B cell (primary cell): ENCODE results near the gene RALGAPA2. TPM values are rescaled to one million over a fixed set of nuclear protein-coding genes. Genes with fewer than 3 reads are reported as not detected.

Experiments
- ATAC-seq: fragments of 200-7000 bp; cut with Tn5 transposase; one replicate; pipeline ENCODE4 v1.10.0; 2021; ENCODE audit warnings: low read depth, mild to moderate bottlenecking, moderate number of reproducible peaks, moderate library complexity
- CTCF ChIA-PET: fragments of 350-600 bp; sonication (Branson Sonifier 250); formaldehyde crosslinking; loops from one replicate; lab custom pipeline; 2021; ENCODE audit warnings: antibody characterized with exemption, inconsistent platforms; lab: Charles Lee
- POLR2A ChIA-PET: fragments of 350-600 bp; sonication (Branson Sonifier 250); formaldehyde crosslinking; loops from one replicate; lab custom pipeline; 2021; ENCODE audit warnings: antibody characterized with exemption; lab: Charles Lee
- DNase-seq: peaks from one replicate; pipeline ENCODE4 v3.0.0; 2013
- H2AFZ ChIP-seq: 2 replicates; pipeline ENCODE4 v1.6.1; 2012; ENCODE audit warnings: mild to moderate bottlenecking, low read depth, low read length; ENCODE audit not compliant: insufficient read depth, poor library complexity, severe bottlenecking
- H3K27ac ChIP-seq, 2 donors: 1 replicate in 1 of 2; 2 replicates in 1 of 2; pipeline ENCODE4 v1.5.1; 2012 to 2013; ENCODE audit warnings: low read length in 2 of 2, mild to moderate bottlenecking in 2 of 2, moderate library complexity in 1 of 2
- H3K27me3 ChIP-seq, 4 experiments: fragments of 200-600 bp in 1 of 4; sonication (generic) in 1 of 4; replicated peaks in 1 of 4; 1 replicate in 2 of 4; 2 replicates in 2 of 4; pipeline versions ENCODE4 v1.6.1 to v1.7.0; 2013 to 2016; ENCODE audit warnings: low read length in 3 of 4, mild to moderate bottlenecking in 2 of 4, mixed read lengths in 1 of 4, moderate library complexity in 1 of 4; ENCODE audit not compliant: insufficient read depth in 4 of 4, control insufficient read depth in 3 of 4; ENCODE audit errors: control extremely low read depth in 1 of 4
- H3K36me3 ChIP-seq, 2 experiments: replicated peaks in 1 of 2; 1 replicate in 1 of 2; 2 replicates in 1 of 2; pipeline versions ENCODE4 v1.6.1 to v1.7.1; 2013; ENCODE audit warnings: low read length in 1 of 2; ENCODE audit not compliant: insufficient read depth in 2 of 2, control insufficient read depth in 1 of 2; ENCODE audit errors: control extremely low read depth in 1 of 2, extremely low read depth in 1 of 2
- H3K4me1 ChIP-seq, 2 donors: fragments of 200-600 bp in 1 of 2; sonication (generic) in 1 of 2; 1 replicate in 1 of 2; 2 replicates in 1 of 2; pipeline versions ENCODE4 v1.5.1 to v1.6.1; 2013 to 2017; ENCODE audit warnings: low read length in 2 of 2; ENCODE audit not compliant: control insufficient read depth in 2 of 2, insufficient read depth in 2 of 2
- H3K4me2 ChIP-seq: replicated peaks from 2 replicates; pipeline ENCODE3; 2012; ENCODE audit warnings: mild to moderate bottlenecking, low read depth, low read length; ENCODE audit not compliant: poor library complexity, severe bottlenecking
- H3K4me3 ChIP-seq, 5 experiments: fragments of 200-600 bp in 1 of 5; sonication (generic) in 1 of 5; 1 replicate in 3 of 5; 2 replicates in 2 of 5; pipeline versions ENCODE4 v1.5.1 to v1.7.0; 2011 to 2016; ENCODE audit warnings: low read length in 4 of 5, mild to moderate bottlenecking in 4 of 5, low read depth in 2 of 5, control low read depth in 1 of 5, moderate library complexity in 1 of 5; ENCODE audit not compliant: insufficient read depth in 1 of 5; ENCODE audit errors: control extremely low read depth in 1 of 5, extremely low read depth in 1 of 5
- H3K79me2 ChIP-seq: fragments of 200-600 bp; sonication (generic); one replicate; pipeline ENCODE4 v1.6.0; 2016; ENCODE audit warnings: low read length; ENCODE audit not compliant: control insufficient read depth, insufficient read depth
- H3K9ac ChIP-seq: fragments of 200-600 bp; sonication (generic); 2 replicates; pipeline ENCODE4 v1.6.1; 2017; ENCODE audit warnings: mild to moderate bottlenecking, low read length, moderate library complexity
- H3K9me3 ChIP-seq, 3 donors: one replicate each; pipeline versions ENCODE4 v1.6.1 to v1.7.1; 2013; ENCODE audit warnings: low read length in 2 of 3; ENCODE audit not compliant: control insufficient read depth in 2 of 3, insufficient read depth in 1 of 3; ENCODE audit errors: control extremely low read depth in 1 of 3
- H4K20me1 ChIP-seq: 2 replicates; pipeline ENCODE4 v1.6.0; 2012; ENCODE audit warnings: mild to moderate bottlenecking, low read length; ENCODE audit not compliant: insufficient read depth, control insufficient read depth, poor library complexity, severe bottlenecking
- H3K27ac Mint-ChIP-seq: one replicate; pipeline ENCODE4 v1.8.0; 2021; ENCODE audit warnings: mixed read lengths
- H3K27me3 Mint-ChIP-seq: one replicate; pipeline ENCODE4 v1.8.0; 2021; ENCODE audit warnings: mixed read lengths
- H3K4me1 Mint-ChIP-seq: one replicate; pipeline ENCODE4 v1.8.0; 2021; ENCODE audit warnings: mixed read lengths
- H3K4me3 Mint-ChIP-seq: one replicate; pipeline ENCODE4 v1.8.0; 2021; ENCODE audit warnings: mixed read lengths
- H3K9me3 Mint-ChIP-seq: one replicate; pipeline ENCODE4 v1.8.0; 2022; ENCODE audit warnings: mixed read lengths; ENCODE audit not compliant: insufficient read depth
- CTCF ChIP-seq: fragments of 200-600 bp; IDR thresholded peaks from one replicate; pipeline ENCODE4 v1.8.0; 2022; ENCODE audit warnings: antibody characterized with exemption, mild to moderate bottlenecking
- EZH2 ChIP-seq: IDR thresholded peaks from 2 replicates; pipeline ENCODE4 v1.6.1; 2012; ENCODE audit warnings: borderline replicate concordance, low read depth, mild to moderate bottlenecking, moderate library complexity, low read length; ENCODE audit not compliant: insufficient read depth, poor library complexity, severe bottlenecking
- WGBS: methylation state at CpG from one replicate; pipeline ENCODE4 v1.1.5; 2013; ENCODE audit warnings: missing lambda C conversion rate; ENCODE audit not compliant: insufficient coverage; 5-methylcytosine and 5-hydroxymethylcytosine counted together
- intact Hi-C: fragments of 100-400 bp; cut with micrococcal nuclease; formaldehyde crosslinking; loops from one replicate; pipeline ENCODE4 v1.10.0; 2022
- polyA plus RNA-seq: library from polyadenylated mRNA; depleted of rRNA; stranded (reverse); fragments of >200 nt; gene quantifications from 2 replicates; pipeline ENCODE4 v1.2.3, GENCODE V29; 2012
- total RNA-seq, 2 donors: library from RNA; stranded (reverse); fragments of 120-200 nt in 1 of 2; gene quantifications; 1 replicate in 1 of 2; 2 replicates in 1 of 2; pipeline versions ENCODE4 v1.2.3 to v1.2.4, GENCODE V29; 2013 to 2022

Gene RALGAPA2
- total and polyA plus RNA-seq, 2 donors (not counting 1 experiment from before 2014, with no cell fraction given), result 6.4 to 33.1 TPM

GRCh38 chr20:20548527-20549266 lies 163.7 kb downstream of the RALGAPA2 start:
- Mint-ChIP-seq H3K4me3 (no peak overlapping the region), H3K27me3 (no peaks in the 10 kb centered on the region), H3K27ac (no peak overlapping the region), H3K9me3 (no peaks in the 10 kb centered on the region), H3K4me1 (peaks cover 11% of the 10 kb centered on the region)
- Histone ChIP-seq H3K36me3 (peaks cover 5 to 7% of the 10 kb centered on the region in 2 experiments), H3K4me3 (no peak overlapping the region), H3K4me1 (peaks cover 4 to 7% of the 10 kb centered on the region in 2 donors), H3K27me3 (no peaks in the 10 kb centered on the region), H2AFZ (no peak overlapping the region), H3K9ac (no peak overlapping the region), H3K9me3 (no peaks in the 10 kb centered on the region), H3K4me2 (no peak overlapping the region), H3K79me2 (no peaks in the 10 kb centered on the region), H3K27ac (no peak overlapping the region), H4K20me1 (no peaks in the 10 kb centered on the region)
- intact Hi-C loops, result no loop called here
- 93% methylated on average over 3 of the region's 5 CpGs for WGBS
- no peak for DNase-seq
- ChIA-PET CTCF (no interaction called here), POLR2A (no interaction called here)
- no peak for TF ChIP-seq CTCF
- ATAC-seq, result no peak

GRCh38 chr20:20547876-20548266 lies 164.6 kb downstream of the RALGAPA2 start:
- 0% methylated on average over 1 of the region's 2 CpGs for WGBS
- H3K27me3 Mint-ChIP-seq, result no peaks in the 10 kb centered on the region
- H3K4me3 ChIP-seq, result no peak overlapping the region
- H3K27ac Mint-ChIP-seq, result no peak overlapping the region
- H2AFZ ChIP-seq, result no peak overlapping the region
- H3K9me3 ChIP-seq, result no peaks in the 10 kb centered on the region
- intact Hi-C loops, result no loop called here
- no peak overlapping the region for H3K4me3 Mint-ChIP-seq
- no peaks in the 10 kb centered on the region for H3K27me3 ChIP-seq
- DNase-seq (no peak), ATAC-seq (no peak)
- no peaks in the 10 kb centered on the region for H3K9me3 Mint-ChIP-seq
- H3K4me2 ChIP-seq, result no peak overlapping the region
- H3K79me2 ChIP-seq, result no peaks in the 10 kb centered on the region
- ChIA-PET POLR2A (no interaction called here), CTCF (no interaction called here)
- peaks cover 5 to 7% of the 10 kb centered on the region in 2 experiments for H3K36me3 ChIP-seq
- TF ChIP-seq EZH2, result no peak
- TF ChIP-seq CTCF, result no peak
- no peak overlapping the region for H3K9ac ChIP-seq
- peaks cover 4 to 7% of the 10 kb centered on the region in 2 donors for H3K4me1 ChIP-seq
- H4K20me1 ChIP-seq, result no peaks in the 10 kb centered on the region
- no peak overlapping the region for H3K27ac ChIP-seq
- H3K4me1 Mint-ChIP-seq, result peaks cover 11% of the 10 kb centered on the region
